Measurements from ENCODE around the gene KCNRG. TPM values are rescaled to one million over a fixed set of nuclear protein-coding genes. Genes with fewer than 3 reads are reported as not detected.

The KCNRG gene
- total RNA-seq, 4 donors from 2014 or later = 1.1 to 3.6 (median 2.9) TPM; not detected in 1

- Histone ChIP-seq H3K9me3 (no peaks in the 10 kb centered on the region), H3K4me3 (no peak overlapping the region), H3K27me3 (no peaks in the 10 kb centered on the region), H3K36me3 (peaks cover 0 to 30% (median 0%) of the 10 kb centered on the region in 3 donors), H3K27ac (peak overlapping the region in 1 of 4 donors; percentile 71), H3K4me1 (peaks cover 0 to 73% (median 3%) of the 10 kb centered on the region in 3 donors)
- DNase-seq = no peak
- intact Hi-C loops (cut with DNase I) = no loop called here
- TF ChIP-seq POLR2A (IDR thresholded peaks at IDR 0.05) (no peak), CTCF (IDR thresholded peaks at IDR 0.05) (no peak)
Measured at GRCh38 chr13:50070186-50070585, 54.9 kb downstream of the KCNRG start.

Small RNA genes within 50 kb of the gene (small RNA-seq; reads per million reads assigned to genes)
- 0 to 2.0 (median 0.33) reads per million in 4 donors for gene MIR16-1
- gene MIR3613 = 0.09 to 1.1 (median 0.29) reads per million in 4 donors
- 0 reads per million in 4 donors for gene RF02105
- gene RF02106 = 0 reads per million in 4 donors
- 0 reads per million in 4 donors for gene RF02107
- gene RF02108 = 0 reads per million in 4 donors

Other genes with a start within 250 kb of the KCNRG start
- gene KPNA3, start 222.8 kb upstream of the KCNRG start, total RNA-seq = 10 to 100 TPM; 19.7 to 35.0 (median 25.4) TPM
- gene SPRYD7, start 79.1 kb upstream of the KCNRG start, total RNA-seq = 10 to 100 TPM in 1 of 4 donors, 1 to 10 TPM in 3; 6.3 to 11.9 (median 9.2) TPM
- gene TRIM13, start 18.4 kb upstream of the KCNRG start, total RNA-seq = 10 to 100 TPM; 22.8 to 28.8 (median 26.5) TPM